Activated naive CD4-positive, alpha-beta T cell (primary cell): Measurements from ENCODE around the gene PIK3R3.

ENCODE experiments used
- DNase-seq, 4 experiments: peaks; one replicate each; lab custom pipeline; 2025; lab: John Stamatoyannopoulos, UW

The PIK3R3 gene

DNA sequence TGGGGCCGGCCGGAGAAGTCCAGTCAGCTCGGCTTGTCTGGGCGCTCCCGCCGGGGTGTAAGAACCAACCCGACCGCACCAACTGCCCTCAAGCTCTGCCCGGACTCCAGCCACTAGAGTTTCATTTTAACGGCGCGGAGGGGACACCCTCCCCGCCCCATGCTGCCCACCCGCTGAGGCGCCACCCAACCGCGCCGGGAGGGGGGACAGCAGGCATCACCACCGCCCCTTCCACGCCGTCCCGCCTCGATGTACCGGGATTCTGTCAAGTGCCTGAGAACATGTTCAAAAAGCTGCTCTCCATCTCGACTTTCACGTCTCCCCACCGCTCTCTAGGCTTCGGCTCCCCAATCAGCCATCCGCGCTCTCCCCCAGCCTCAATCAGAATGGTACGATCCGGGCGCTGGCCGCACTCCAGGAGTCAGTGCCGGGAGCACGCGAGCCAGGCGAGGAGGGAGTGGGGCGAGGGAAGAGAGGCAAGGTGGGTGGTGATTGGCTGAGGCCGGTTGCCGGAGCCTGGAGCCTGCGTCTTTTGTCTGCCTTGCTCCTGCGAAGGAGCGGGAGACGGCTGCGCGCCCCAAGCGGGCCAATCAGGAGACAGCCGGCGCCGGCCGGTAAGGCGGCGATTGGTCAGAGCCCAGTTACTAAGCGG lies at the start of gene PIK3R3:
PIK3R3 (minus strand) TSS at position 101 of the 652 bp plus-strand sequence. CDS start 677 bp downstream, outside the sequence.
- peak; percentile 40 to 68 (median 44) for DNase-seq

DNA sequence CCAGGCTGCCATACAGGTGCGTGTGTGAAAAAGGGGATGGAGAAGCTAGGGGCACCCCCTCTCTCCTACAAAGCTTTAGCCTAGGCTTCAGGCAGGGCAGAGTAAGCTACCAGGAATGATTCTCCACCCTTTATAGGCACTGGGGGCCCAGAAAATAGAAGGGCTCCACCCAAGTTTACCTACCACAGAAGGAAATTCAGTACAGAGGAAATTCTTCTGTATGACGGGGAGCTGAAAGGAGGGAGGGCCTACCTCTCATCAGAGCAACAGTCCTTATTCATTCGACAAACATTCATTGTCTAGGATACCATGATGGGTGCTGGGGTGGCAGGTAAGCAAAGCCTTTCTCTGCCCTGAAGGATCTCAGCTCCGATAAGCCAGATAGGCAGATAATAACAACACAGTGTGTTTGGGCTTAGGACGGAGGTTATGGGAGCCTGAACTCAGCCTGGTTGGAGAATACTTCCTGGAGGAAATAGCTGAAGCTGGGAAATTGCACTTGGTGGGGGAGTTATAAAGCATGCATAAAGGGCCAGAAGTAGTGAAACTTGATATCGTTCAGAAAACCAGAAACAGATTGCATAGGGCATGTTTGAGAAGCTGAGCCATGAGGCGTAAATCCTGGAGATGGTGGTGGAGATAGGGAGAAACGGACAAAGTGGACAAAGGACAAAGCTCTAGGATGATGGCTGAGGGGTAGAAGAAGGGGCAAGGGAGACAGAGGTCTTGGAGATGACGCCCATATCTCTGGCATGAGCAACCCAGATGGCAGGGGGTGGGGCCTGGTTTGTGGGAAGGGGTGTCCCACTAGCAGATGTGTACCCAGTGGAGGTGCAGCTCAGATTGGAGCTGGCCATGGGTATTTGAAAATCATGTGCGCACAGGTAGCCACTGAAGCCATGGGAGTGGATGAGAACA lies 49.2 kb upstream of the PIK3R3 start:
- no peak for DNase-seq

DNA sequence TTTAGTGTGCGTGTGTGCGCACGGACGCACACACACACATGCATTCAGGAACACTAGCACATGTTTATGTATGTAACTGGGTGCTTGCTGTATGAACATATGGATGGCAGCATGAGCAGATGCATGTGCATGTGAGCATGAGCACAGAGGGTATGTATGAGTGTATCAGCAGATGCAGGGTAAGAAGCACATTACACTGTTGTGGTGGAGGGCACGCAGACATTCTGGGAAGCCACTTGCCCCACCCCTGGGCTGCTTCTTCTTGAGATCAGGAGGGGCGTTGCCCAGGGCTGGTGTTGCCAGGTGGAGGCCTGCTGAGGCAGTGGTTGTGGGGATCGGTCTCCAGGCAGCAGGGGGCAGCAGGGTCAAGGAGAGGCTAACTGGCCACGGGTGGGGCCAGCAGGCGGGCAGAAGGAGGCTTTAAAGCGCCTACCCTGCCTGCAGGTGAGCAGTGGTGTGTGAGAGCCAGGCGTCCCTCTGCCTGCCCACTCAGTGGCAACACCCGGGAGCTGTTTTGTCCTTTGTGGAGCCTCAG lies 47.7 kb upstream of the PIK3R3 start:
- DNase-seq = no peak

DNA sequence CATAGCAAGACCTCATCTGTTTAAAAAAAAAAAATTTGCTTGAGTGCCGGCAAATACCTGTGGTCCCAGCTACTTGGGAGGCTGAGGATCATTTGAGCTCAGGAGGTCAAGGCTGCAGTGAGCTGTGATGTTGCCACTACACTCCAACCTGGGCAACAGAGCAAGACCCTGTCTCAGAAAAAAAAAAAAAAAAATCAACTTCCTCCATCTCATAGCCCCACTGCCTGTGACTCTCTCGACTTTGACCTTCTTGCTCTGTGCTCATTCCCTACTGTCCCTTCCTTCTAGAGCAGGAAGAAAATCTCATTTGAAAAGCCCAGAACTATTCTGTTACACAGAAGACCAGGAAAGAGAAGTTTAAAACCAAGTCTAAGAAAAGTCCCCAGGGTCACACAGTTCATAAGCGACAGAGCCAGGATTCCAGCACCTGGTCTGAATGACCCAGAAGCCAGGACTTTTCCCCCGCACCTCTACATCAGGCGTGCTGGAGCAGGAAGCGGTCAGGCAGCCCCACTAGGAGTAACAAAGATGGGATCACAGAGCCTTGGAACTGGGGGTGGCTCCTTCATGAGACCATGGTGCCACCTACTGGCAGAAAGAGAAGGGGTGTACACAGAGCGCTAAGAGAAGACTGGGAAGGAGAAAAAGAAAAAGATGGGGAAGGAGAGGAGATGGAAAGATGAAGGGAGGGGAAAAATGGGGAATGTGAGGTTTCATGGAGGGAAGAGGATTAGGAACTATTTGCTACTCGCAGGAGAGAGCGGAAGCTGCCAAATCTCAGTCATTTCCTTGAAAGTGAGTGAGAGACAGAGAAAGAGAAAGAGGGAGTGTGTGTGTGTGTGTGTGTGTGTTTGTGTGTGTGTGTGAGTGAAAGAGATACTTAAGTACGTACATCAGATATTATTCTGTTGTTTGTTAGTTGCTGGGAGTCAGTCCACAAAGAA lies 47.0 kb upstream of the PIK3R3 start:
- DNase-seq = peak in 2 of 4 experiments; percentile 28 to 39

DNA sequence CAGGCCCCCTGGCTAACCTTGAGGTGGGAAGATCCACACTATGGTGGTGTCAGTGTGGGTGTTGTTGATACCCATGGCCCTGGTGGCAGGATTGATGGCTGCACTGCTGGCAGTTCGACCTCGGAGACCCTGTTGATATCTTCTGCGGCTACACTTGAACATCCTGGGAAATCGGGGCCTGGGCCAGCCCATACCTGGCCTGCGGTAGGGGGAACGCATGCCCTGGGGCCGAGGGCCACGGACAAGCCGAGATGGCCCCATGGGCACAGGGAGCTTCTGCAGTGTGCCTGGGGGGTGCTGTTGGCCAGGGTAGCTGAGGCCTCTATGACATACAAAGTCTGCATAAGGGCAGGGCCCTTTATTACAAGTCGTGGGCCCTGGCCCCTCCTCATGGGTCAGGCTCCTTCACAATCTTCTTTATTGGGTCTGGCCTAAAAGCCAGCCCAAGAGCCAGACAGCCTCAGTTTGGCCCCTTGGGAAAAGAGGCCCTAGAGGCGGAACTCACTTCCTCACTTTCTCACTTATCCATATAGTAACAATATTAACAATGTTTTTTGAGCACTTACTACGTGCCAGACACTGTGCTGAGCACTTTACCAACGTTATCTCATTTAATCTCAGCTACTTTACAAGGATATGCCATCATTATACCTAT lies 43.9 kb upstream of the PIK3R3 start, which contains the start of gene P3R3URF:
P3R3URF (minus strand) TSS at position 278 of the 655 bp plus-strand sequence; CDS start at position 261, 17 bp downstream.
- DNase-seq = no peak

DNA sequence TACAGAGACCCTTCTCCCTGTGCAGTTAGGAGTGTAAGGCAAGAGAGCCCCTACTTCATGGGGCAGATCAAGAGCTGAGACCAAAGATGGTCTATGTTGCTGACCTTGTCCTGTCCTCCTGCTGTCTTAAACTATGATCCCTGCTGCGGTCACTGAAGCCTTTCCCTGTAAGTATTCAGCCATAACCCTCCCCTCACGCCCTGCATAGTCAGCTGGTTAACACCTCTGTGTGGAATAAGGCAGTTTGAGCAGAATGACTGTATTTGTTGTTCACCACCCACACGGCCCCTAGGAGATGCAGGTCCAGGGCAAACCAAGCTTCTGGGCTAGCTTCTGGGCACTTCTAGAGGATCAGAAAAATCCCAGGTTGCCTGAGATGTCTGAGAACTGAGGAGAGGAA lies 42.8 kb upstream of the PIK3R3 start:
- DNase-seq = no peak

DNA sequence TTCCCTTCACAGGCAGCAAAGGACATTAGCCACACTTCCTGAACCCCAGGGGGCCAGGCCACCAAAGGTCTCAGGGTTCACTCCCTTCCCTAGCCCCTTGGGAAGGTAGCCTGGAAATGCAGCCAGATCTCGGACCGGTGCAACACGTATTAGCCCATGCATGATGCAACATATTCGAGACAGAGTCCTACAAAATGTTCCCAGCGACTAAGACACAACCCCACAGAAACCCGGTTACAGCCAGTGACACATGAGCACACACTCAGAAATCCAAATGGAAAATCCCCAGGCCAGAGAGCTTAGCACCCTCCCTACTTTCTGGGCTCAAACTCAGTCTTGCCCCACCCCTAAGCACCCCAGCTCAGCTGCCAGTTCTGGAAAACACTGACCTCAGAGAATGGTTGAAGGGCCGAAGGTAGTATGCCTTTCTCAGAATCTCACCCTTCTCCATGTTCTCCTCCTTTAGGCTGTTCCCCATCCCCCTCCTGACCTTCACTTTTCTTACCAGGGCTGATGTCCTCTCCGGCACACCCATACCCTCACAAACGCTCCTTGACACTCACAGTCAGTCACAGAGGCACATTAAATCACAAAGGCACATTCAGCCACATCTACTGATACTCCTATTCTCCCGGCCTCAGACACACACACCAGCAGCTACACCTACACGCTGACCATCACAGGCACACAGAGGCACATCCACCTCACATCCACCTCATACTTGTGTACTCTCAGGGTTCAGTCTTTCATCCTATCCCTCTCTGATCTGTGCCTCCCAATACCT lies 42.2 kb upstream of the PIK3R3 start, which contains the start of gene TSPAN1:
TSPAN1 (plus strand) TSS at position 640 of the 784 bp plus-strand sequence. CDS start 6,021 bp downstream, outside the sequence.
- DNase-seq = no peak

DNA sequence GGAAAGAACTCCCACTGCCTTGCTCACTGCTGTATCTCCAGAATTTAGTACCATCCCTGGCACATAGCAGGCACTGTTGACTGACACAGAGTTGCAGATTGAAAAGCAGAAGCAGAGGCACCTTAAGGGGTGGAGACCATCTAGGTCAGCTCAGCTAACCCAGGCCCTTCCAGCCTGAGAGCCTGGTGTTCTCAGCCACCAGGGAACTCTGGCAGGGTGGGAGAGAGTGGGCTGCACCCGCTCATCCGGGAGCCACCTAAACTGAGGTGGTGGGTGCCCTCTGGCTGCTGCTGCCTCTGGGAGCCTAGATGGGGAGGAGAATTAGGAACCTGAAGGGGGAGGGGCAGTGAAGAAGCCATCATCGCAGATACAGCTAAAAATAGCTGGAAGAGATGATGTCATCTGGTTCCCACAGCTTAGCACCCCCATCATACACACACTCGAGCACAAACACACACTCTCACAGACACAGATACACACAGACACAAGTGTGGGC lies 41.0 kb upstream of the PIK3R3 start:
- no peak for DNase-seq

DNA sequence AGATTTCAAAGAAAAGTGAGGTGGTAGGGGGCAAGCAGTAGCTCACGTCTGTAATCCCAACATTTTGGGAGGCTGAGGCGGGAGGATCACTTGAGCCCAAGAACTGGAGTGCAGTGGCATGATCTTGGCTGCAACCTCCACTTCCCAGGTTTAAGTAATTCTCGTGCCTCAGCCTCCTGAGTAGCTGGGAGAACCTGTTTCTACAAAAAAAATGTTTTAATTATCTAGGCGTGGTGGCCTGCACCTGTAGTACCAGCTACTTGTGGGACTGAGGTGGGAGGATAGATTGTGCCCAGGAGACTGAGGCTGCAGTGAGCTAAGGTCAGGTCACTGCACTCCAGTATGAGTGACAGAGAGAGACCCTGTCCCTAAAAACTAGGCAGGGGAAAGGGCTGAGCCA lies 39.9 kb upstream of the PIK3R3 start:
- no peak for DNase-seq

DNA sequence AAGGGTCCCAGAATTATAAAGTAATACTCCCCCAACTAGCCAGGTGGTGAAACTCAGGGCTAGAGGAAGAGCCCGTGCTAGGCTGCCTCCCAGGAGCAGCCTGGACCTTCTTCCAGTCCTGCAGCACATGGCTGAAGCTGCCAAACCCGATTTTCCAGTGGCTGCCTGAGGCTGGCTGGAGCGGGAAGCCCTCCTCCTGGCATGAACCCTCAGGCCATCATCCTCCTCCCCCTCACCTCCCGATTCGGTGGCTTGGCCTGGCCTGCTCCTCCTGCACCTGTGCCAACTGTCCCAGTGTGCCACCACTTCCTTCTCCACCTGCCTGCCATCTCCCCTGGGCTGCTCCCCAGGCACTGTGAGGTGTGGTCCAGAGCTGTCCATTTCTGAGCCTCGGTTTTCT lies 39.4 kb upstream of the PIK3R3 start:
- no peak for DNase-seq

DNA sequence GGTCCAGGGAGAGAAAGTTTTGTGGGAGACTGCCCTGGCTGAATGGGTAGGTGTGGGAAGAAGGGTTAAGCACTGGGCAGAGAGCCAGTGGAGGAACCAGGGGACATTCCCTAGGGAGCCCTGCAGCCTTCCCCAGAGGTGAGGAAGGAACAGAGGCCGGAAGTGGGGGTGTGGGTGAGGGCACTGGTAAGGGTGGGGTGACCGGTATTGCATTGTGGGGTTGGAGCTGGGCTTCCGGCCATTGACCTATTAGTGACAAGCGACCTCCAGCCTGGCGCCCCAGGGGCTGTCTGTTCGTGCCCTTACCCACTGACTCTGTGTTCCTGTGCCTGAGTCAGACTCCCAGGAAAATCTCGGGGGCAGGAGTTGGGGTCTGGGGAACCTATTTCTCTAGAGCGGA lies 38.9 kb upstream of the PIK3R3 start:
- no peak for DNase-seq

DNA sequence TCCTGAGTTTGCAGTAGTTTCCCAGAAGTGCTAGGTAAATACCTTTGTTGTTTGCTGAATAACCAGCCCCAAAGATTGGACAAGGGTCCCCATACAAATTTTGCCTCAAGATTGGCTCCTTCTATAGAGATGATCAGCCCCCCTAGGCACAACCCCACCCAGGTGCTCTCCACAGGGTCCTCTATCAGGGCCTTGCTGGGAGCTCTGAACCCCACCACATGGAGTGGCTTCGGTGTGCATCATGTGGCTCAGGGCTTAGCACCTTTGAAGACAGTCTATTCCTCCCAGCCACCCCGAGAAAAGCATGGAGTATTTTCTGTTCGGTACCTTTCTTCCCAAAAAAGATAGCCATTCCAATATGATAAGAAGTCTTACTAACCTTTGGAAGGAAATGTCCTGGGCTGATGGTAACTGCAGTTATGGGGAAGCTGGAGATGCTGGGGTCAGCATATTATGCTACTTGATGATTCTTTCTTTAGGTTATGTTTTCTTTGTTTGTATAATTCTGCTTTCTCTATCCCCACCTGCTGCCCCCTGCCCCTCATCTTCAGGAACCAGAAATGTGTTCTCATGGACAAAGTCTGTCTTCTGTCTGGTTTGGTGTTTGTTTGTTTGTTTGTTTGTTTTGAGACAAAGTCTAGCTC lies 37.5 kb upstream of the PIK3R3 start:
- no peak for DNase-seq

DNA sequence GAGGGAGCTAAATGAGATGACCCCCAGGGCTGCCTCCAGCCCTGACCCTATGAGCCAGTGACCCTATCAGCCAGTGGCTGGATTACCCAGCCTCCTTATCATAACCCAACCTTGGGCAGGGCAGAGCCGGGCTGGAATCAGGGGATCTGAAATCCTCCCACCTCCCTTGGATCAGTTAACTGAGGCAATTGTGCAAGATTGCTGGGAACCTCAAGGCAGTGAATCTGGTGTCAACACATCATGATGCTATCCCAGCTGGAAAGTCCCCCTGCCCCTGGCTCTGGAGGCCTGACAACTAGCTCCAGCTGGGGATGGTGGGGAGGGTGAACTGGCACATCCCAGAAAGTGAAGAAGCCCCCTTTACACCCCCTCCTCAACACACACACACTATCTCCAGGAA lies 36.0 kb upstream of the PIK3R3 start:
- no peak for DNase-seq

DNA sequence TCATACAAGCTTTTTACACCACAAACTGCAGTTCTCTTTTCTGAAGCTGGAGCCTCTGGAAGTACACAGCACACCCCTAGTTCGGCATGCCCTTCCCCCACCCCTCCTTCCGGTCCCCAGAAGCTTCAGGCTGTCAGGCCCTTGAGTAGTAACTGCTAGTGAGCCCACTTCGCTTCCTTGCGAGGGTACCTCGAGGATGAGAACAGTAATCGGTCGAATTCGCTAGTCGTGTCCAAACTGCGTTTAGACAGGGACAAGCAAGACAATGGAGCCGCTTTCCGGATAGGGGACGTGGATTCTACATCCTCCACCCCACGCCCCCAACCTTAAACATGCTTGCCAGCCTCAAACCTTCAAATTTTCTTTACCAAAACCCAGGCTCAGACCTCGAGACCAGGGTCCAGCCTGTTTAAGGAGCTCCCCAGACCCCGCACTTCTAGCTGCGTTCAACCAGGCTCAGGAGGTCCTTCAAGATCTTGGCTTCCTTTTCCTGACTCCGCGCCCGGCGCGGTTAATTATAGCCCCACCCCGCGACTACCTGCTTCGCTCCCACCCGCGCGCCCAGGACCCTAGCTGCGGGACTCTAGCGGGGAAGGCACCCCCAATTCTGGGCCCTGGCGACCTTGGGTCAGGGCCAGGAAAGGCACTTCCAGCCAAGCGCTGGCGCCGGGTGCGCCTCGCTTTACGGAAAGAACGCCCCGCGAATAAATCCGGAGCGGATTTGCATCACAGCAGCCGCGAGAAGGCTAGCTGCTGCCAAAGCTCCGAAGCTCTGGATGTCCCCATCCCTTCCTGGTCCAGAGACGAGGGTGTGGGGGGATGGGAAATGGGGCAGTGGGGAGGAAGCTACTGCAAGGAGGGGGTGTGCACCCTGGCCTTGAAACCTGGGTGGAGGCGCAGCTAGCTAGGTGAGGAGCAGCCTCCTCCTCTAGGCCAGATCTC lies 34.4 kb upstream of the PIK3R3 start:
- peak in 2 of 4 experiments; percentile 32 to 52 for DNase-seq

DNA sequence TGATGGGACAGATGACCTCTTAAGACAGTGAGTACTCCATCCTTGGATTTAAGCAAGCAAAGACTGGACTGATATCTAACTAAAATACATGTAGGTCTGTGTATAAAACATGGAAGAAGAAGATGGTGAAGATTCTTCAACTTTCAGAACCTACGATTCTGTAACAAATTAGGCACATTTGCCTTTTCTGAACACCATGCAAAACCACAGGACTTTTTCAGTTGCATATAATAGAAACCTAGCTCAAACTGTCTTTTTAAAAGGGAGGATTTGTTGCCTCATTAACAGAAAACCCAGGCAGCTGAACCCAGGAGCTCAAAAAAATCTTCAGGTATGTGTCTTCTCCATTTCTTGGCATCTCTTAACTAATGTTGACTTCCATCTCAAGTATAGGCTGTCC lies 27.8 kb upstream of the PIK3R3 start:
- no peak for DNase-seq

DNA sequence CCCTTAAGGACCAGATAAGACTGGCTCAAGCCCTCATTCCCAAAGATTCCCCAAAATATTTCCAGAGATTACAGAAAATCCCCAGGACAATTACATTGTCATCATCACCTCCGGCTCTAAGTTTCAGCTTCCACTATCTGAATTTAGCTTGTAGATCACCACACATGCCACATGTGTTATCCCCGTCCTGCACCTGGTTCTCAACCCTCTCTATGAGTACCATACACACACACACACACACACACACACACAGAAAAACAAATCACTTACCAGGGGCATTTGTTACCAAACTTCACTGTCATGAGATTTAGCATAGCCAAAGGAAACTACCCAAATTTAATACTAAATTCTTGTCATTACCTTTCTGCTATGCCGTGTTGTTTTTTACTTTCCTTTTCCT lies 27.1 kb upstream of the PIK3R3 start:
- DNase-seq = no peak

DNA sequence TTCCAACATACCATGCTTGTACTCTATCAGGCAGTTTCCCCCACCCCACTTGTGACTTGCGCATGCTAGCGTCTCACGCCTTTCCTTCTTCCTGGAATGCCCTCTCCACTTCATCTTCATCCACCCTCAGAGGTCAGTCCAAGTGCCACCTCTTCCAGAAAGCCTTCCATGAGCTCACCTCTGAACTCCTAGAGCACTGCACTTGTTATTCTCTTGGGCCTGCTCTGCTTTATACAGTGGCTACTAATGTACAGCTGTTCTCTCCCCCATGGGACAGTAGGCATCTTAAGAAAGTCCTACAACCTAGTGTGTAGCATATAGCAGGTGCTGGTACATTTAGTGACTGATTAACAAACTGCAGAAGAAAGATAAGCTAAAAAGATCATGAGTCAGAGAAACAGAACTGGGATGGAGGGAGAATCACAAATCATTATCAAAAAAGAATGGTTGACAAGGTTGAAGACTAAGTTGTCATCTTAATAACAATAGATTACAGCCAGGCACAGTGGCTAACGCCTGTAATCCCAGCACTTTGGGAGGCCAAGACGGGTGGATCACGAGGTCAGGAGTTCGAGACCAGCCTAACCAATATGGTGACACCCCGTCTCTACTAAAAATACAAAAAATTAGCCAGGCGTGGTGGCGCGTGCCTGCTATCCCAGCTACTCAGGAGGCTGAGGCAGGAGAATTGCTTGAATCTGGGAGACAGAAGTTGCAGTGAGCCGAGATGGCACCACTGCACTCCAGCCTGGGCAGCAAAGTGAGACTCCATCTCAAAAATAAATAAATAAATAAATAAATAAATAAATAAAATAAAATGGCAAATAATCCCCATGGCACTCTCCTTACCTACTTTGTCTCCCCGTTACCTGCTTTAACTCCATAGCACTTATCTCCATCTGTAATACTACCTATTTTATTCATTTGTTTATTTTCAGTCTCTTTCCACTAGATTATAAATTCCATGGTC lies 26.2 kb upstream of the PIK3R3 start:
- no peak for DNase-seq
